Hepatocyte (in vitro differentiated cells): ENCODE measurements around the gene PRRX1. TPM values are rescaled to one million over a fixed set of nuclear protein-coding genes. Genes with fewer than 3 reads are reported as not detected.

Experiments
- DNase-seq: peaks from one replicate; pipeline ENCODE4 v3.0.0-alpha.2; 2016; ENCODE audit warnings: low spot score
- H2AFZ ChIP-seq: fragments of 200-600 bp; sonication (generic); 2 replicates; pipeline ENCODE4 v1.6.0; 2016; ENCODE audit warnings: antibody characterized with exemption, mild to moderate bottlenecking
- H3K27ac ChIP-seq: fragments of 200-600 bp; sonication (generic); 2 replicates; pipeline ENCODE4 v1.5.1; 2016; ENCODE audit warnings: mild to moderate bottlenecking
- H3K27me3 ChIP-seq: fragments of 200-600 bp; sonication (generic); 2 replicates; pipeline ENCODE4 v1.6.1; 2016
- H3K36me3 ChIP-seq: fragments of 200-600 bp; sonication (generic); replicated peaks from 2 replicates; pipeline ENCODE4 v1.5.1; 2016; ENCODE audit warnings: low read depth; ENCODE audit not compliant: insufficient read depth
- H3K4me1 ChIP-seq: fragments of 200-600 bp; sonication (generic); 2 replicates; pipeline ENCODE4 v1.5.1; 2016; ENCODE audit warnings: mild to moderate bottlenecking, moderate library complexity; ENCODE audit not compliant: insufficient read depth
- H3K4me2 ChIP-seq: fragments of 200-600 bp; sonication (generic); 2 replicates; pipeline ENCODE4 v1.6.0; 2016
- H3K4me3 ChIP-seq: fragments of 200-600 bp; sonication (generic); 2 replicates; pipeline ENCODE4 v1.5.1; 2016; ENCODE audit warnings: mild to moderate bottlenecking
- H3K79me2 ChIP-seq: fragments of 200-600 bp; sonication (generic); 2 replicates; pipeline ENCODE4 v1.6.0; 2017; ENCODE audit warnings: mild to moderate bottlenecking
- H3K9me2 ChIP-seq: fragments of 200-600 bp; sonication (generic); replicated peaks from 2 replicates; pipeline ENCODE4 v1.6.0; 2017; ENCODE audit warnings: mild to moderate bottlenecking; ENCODE audit not compliant: insufficient read depth
- H3K9me3 ChIP-seq: fragments of 200-600 bp; sonication (generic); 2 replicates; pipeline ENCODE4 v1.5.1; 2016; ENCODE audit warnings: low read depth, mild to moderate bottlenecking
- H4K20me1 ChIP-seq: fragments of 200-600 bp; sonication (generic); 2 replicates; pipeline ENCODE4 v1.6.0; 2016; ENCODE audit warnings: mild to moderate bottlenecking; ENCODE audit not compliant: insufficient read depth, poor library complexity, severe bottlenecking
- EZH2 ChIP-seq: fragments of 200-600 bp; sonication (generic); IDR thresholded peaks from 2 replicates; pipeline ENCODE4 v1.6.1; 2016; ENCODE audit warnings: antibody characterized with exemption, mild to moderate bottlenecking, borderline replicate concordance
- EZH2phosphoT487 ChIP-seq: fragments of 200-600 bp; sonication (generic); IDR thresholded peaks from one replicate; pipeline ENCODE4 v1.6.1; 2018; ENCODE audit warnings: antibody characterized with exemption, mild to moderate bottlenecking, low read depth, moderate library complexity; ENCODE audit not compliant: unreplicated experiment, severe bottlenecking
- WGBS: methylation state at CpG from one replicate; pipeline ENCODE4 v1.1.6; 2016; ENCODE audit warnings: low lambda C conversion rate; ENCODE audit errors: missing lambda C conversion rate; 5-methylcytosine and 5-hydroxymethylcytosine counted together
- polyA plus RNA-seq: library from polyadenylated mRNA; unstranded; fragments of >200 nt; fragmentation: Nextera tagmentation; extraction: Ambion mirVana; gene quantifications from 2 replicates; pipeline ENCODE4 v1.2.1, GENCODE V29; 2016
- total RNA-seq: library from RNA; depleted of rRNA; stranded (reverse); fragments of >200 nt; gene quantifications from 2 replicates; pipeline ENCODE4 v1.2.3, GENCODE V29; 2014
- TF ChIP-seq, protein P1 (sequence below): fragments of 200-600 bp; sonication (generic); IDR thresholded peaks from 2 replicates; pipeline ENCODE4 v1.5.1; 2016; ENCODE audit warnings: antibody characterized with exemption, mild to moderate bottlenecking; ENCODE audit not compliant: poor library complexity

PRRX1 gene
- total and polyA plus RNA-seq, 2 experiments from 2014 or later: 9.8 to 42.3 TPM

DNA sequence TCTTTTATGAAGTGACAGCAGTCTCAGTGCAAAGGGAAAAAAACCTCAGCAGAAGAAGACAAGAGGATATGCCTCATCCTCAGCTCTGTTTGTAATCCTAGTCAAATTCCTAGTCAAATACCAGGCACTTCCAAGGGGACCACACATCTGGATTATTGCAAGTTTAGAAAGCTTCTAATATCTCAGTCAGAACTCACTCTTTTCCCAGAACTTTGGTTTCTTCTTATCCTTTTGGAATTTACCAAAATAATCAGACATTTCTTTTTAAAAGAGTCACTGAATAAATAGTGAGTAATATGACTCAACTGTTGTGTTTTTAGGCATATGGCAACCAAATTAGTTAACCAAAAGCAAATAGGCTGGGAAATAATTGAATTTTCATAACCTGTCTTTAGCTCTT is 47.8 kb downstream of the PRRX1 start:
- no peaks in the 10 kb centered on the region for H3K9me2 ChIP-seq
- no peak overlapping the region for H3K27ac ChIP-seq
- H3K36me3 ChIP-seq: no peaks in the 10 kb centered on the region
- no peaks in the 10 kb centered on the region for H3K27me3 ChIP-seq
- DNase-seq: no peak
- H4K20me1 ChIP-seq: peaks cover 22% of the 10 kb centered on the region
- H2AFZ ChIP-seq: no peak overlapping the region
- no peaks in the 10 kb centered on the region for H3K4me1 ChIP-seq
- H3K79me2 ChIP-seq: peaks cover 21% of the 10 kb centered on the region
- no peak overlapping the region for H3K4me2 ChIP-seq
- TF ChIP-seq, protein P1, sequence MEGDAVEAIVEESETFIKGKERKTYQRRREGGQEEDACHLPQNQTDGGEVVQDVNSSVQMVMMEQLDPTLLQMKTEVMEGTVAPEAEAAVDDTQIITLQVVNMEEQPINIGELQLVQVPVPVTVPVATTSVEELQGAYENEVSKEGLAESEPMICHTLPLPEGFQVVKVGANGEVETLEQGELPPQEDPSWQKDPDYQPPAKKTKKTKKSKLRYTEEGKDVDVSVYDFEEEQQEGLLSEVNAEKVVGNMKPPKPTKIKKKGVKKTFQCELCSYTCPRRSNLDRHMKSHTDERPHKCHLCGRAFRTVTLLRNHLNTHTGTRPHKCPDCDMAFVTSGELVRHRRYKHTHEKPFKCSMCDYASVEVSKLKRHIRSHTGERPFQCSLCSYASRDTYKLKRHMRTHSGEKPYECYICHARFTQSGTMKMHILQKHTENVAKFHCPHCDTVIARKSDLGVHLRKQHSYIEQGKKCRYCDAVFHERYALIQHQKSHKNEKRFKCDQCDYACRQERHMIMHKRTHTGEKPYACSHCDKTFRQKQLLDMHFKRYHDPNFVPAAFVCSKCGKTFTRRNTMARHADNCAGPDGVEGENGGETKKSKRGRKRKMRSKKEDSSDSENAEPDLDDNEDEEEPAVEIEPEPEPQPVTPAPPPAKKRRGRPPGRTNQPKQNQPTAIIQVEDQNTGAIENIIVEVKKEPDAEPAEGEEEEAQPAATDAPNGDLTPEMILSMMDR: no peak
- H3K4me3 ChIP-seq: no peak overlapping the region
- H3K9me3 ChIP-seq: no peaks in the 10 kb centered on the region

DNA sequence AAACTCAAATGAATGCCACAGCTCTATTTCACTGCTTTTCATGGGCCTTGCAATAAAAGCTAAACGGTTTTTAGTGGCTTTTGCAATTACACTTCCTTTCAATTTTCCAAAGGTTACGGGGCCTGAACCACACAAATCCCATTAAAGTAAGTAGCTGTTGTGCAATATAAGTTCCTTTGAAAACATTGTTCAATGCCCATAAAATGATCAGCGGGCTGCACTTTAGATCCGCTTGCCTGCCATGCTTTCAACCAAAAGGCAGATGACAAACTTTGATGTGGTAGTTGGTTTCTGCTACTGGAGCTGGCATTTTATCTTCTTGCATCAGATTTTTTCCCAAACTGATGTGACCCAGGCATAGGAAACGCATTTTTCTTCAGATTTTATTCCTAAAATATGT is 50.2 kb downstream of the PRRX1 start:
- H3K4me1 ChIP-seq: no peaks in the 10 kb centered on the region
- peaks cover 18% of the 10 kb centered on the region for H3K79me2 ChIP-seq
- peaks cover 25% of the 10 kb centered on the region for H4K20me1 ChIP-seq
- TF ChIP-seq EZH2 (no peak), EZH2phosphoT487 (no peak)
- TF ChIP-seq, protein P1: no peak
- H2AFZ ChIP-seq: no peak overlapping the region
- H3K4me2 ChIP-seq: no peak overlapping the region
- no peaks in the 10 kb centered on the region for H3K27me3 ChIP-seq
- H3K9me2 ChIP-seq: no peaks in the 10 kb centered on the region
- H3K27ac ChIP-seq: no peak overlapping the region
- H3K9me3 ChIP-seq: no peaks in the 10 kb centered on the region
- WGBS: 70% methylated on average over 5 of the region's 5 CpGs
- no peaks in the 10 kb centered on the region for H3K36me3 ChIP-seq
- H3K4me3 ChIP-seq: no peak overlapping the region
- no peak for DNase-seq

DNA sequence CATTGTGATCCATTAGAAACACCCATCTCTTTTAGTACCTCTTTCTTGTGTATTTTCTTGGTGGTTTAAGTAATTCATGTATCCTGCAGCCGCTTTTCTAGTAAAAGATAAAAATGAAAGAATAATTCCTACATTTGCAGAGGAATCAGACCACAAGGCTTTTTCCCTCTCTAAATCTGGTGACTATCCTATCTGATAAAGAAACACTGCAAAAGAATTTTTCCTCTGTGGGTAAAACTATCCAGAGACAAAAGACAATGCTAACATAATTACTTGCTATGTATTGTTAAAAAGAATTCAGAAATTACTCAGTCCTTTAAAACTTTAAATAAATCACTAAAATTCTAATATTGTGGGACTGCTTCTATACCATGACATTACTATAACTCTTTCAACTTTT is 51.0 kb downstream of the PRRX1 start:
- H3K27me3 ChIP-seq: no peaks in the 10 kb centered on the region
- TF ChIP-seq, protein P1: no peak
- TF ChIP-seq EZH2phosphoT487 (no peak), EZH2 (no peak)
- H3K4me3 ChIP-seq: no peak overlapping the region
- no peaks in the 10 kb centered on the region for H3K9me3 ChIP-seq
- H3K79me2 ChIP-seq: peaks cover 18% of the 10 kb centered on the region
- no peak for DNase-seq
- H2AFZ ChIP-seq: no peak overlapping the region
- no peaks in the 10 kb centered on the region for H3K9me2 ChIP-seq
- peaks cover 25% of the 10 kb centered on the region for H4K20me1 ChIP-seq
- H3K36me3 ChIP-seq: no peaks in the 10 kb centered on the region
- H3K27ac ChIP-seq: no peak overlapping the region
- H3K4me1 ChIP-seq: no peaks in the 10 kb centered on the region
- no peak overlapping the region for H3K4me2 ChIP-seq
- 90% methylated on average over 1 of the region's 1 CpG for WGBS

DNA sequence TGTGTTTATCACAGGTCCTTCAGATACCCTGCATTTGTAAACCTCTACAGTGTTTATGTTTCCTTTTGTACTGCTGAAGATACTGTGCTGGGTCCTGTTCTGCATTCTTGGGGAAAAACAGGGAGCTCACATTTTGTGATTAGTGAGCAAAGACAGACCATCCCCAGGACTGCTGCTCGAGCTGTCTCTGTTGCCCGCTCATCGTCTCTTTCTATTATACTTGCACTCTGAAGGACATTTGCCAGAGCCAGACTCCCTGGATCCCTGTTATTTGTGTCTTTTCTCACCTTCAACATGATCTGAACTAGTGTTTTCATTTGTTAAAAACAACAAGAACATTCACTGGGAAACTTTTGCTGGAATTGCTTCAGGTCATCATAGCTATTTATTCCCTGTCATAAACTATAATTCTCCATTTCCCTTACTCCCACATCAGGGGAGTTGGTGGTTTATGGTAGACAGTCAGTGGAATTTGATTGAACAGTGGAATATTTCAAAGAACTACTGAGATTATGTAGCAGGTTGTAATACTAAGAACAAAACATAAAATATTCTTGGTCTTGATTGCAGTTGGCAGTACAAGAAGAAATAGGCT is 53.0 kb downstream of the PRRX1 start:
- Histone ChIP-seq H3K4me2 (no peak overlapping the region), H3K79me2 (peaks cover 12% of the 10 kb centered on the region), H3K36me3 (no peaks in the 10 kb centered on the region), H3K4me1 (no peaks in the 10 kb centered on the region), H3K9me3 (no peaks in the 10 kb centered on the region), H3K27me3 (no peaks in the 10 kb centered on the region), H4K20me1 (peaks cover 25% of the 10 kb centered on the region), H3K9me2 (no peaks in the 10 kb centered on the region), H3K4me3 (no peak overlapping the region), H2AFZ (no peak overlapping the region), H3K27ac (no peak overlapping the region)
- no peak for DNase-seq
- WGBS: 40% methylated on average over 3 of the region's 3 CpGs
- TF ChIP-seq EZH2: no peak
- TF ChIP-seq, protein P1: no peak
- no peak for TF ChIP-seq EZH2phosphoT487
